HCT116 (cell line): Measurements from ENCODE around the gene YWHAG. TPM values are rescaled to one million over a fixed set of nuclear protein-coding genes. Genes with fewer than 3 reads are reported as not detected.

Source experiments
- ATAC-seq: fragments of 200-7000 bp; cut with Tn5 transposase; 2 replicates; pipeline ENCODE4 v1.9.1; 2020; ENCODE audit warnings: mild to moderate bottlenecking, moderate library complexity
- BruUV-seq: library from RNA; stranded (reverse); fragments of 400-500 nt; replicated peaks from 2 replicates; lab custom pipeline; 2021; lab: Mats Ljungman, UMichigan
- CTCF ChIA-PET: fragments of 300-600 bp; sonication (Branson Sonifier 250); formaldehyde crosslinking; loops from one replicate; lab custom pipeline; 2021; ENCODE audit warnings: antibody characterized with exemption; lab: Charles Lee
- POLR2A ChIA-PET: fragments of 300-600, 350-600 bp; sonication (Branson Sonifier 250); formaldehyde crosslinking; loops from one replicate; lab custom pipeline; 2021; ENCODE audit warnings: antibody characterized with exemption; lab: Charles Lee
- RAD21 ChIA-PET, 2 experiments: fragments of 300-600 bp; sonication (Branson Sonifier 250); formaldehyde crosslinking; loops; one replicate each; lab custom pipeline; 2023; ENCODE audit warnings: low total read pairs in 2 of 2; ENCODE audit not compliant: uncharacterized antibody in 2 of 2, unreplicated experiment in 2 of 2, low non-redundant PET in 1 of 2; lab: Charles Lee
- DNase-seq: peaks from one replicate; pipeline ENCODE4 v3.0.0-alpha.2; 2010; ENCODE audit warnings: low read depth, low spot score
- H2AFZ ChIP-seq: fragments of 200-600 bp; shearing (Covaris generic), sonication (generic); 2 replicates; pipeline ENCODE4 v1.6.1; 2017; ENCODE audit warnings: low read depth, mixed run types, mixed read lengths, antibody characterized with exemption, low read length; ENCODE audit not compliant: poor library complexity, severe bottlenecking
- H3K27ac ChIP-seq: 2 replicates; pipeline ENCODE4 v1.5.1; 2012; ENCODE audit warnings: low read depth, low read length
- H3K27me3 ChIP-seq: fragments of 200-600 bp; sonication (generic); 2 replicates; pipeline ENCODE4 v1.6.1; 2016; ENCODE audit warnings: mixed run types, low read length, mixed read lengths; ENCODE audit not compliant: insufficient read depth
- H3K36me3 ChIP-seq, 2 experiments: fragments of 200-500 bp in 1 of 2; fragments of 200-600 bp in 1 of 2; sonication (Bioruptor generic) in 1 of 2; sonication (generic) in 1 of 2; 2 replicates each; pipeline versions ENCODE4 v1.5.1 to v1.6.1; 2014 to 2016; ENCODE audit warnings: low read length in 2 of 2, inconsistent platforms in 1 of 2, mixed read lengths in 1 of 2, mixed run types in 1 of 2; ENCODE audit not compliant: insufficient read depth in 2 of 2, control insufficient read depth in 1 of 2
- H3K4me1 ChIP-seq, 2 experiments: fragments of 200-600 bp in 1 of 2; sonication (generic) in 1 of 2; 2 replicates each; pipeline versions ENCODE4 v1.5.1 to v1.6.1; 2012 to 2017; ENCODE audit warnings: low read length in 2 of 2, inconsistent platforms in 1 of 2, mild to moderate bottlenecking in 1 of 2, mixed read lengths in 1 of 2, mixed run types in 1 of 2, moderate library complexity in 1 of 2; ENCODE audit not compliant: insufficient read depth in 2 of 2, control insufficient read depth in 1 of 2
- H3K4me2 ChIP-seq: fragments of 200-600 bp; sonication (generic); 2 replicates; pipeline ENCODE4 v1.6.1; 2017; ENCODE audit warnings: mixed run types, low read length, mixed read lengths
- H3K4me3 ChIP-seq, 2 experiments: fragments of 200-600 bp in 1 of 2; sonication (generic) in 1 of 2; replicated peaks in 1 of 2; 2 replicates each; pipeline ENCODE4 v1.5.1; 2011 to 2016; ENCODE audit warnings: low read length in 2 of 2, control low read depth in 1 of 2, low read depth in 1 of 2, mild to moderate bottlenecking in 1 of 2, mixed read lengths in 1 of 2, mixed run types in 1 of 2
- H3K79me2 ChIP-seq: fragments of 200-600 bp; sonication (generic); 2 replicates; pipeline ENCODE4 v1.6.1; 2017; ENCODE audit warnings: mild to moderate bottlenecking, mixed run types, low read length, moderate library complexity, mixed read lengths; ENCODE audit not compliant: insufficient read depth
- H3K9ac ChIP-seq: fragments of 200-600 bp; sonication (generic); 2 replicates; pipeline ENCODE4 v1.6.1; 2016; ENCODE audit warnings: low read length, mixed read lengths
- H3K9me2 ChIP-seq: fragments of 200-600 bp; sonication (generic), shearing (Covaris generic); 2 replicates; pipeline ENCODE4 v1.6.1; 2017; ENCODE audit warnings: mixed run types, mild to moderate bottlenecking, moderate library complexity; ENCODE audit not compliant: insufficient read depth
- H3K9me3 ChIP-seq, 2 experiments: fragments of 200-500 bp in 1 of 2; fragments of 200-600 bp in 1 of 2; sonication (Bioruptor generic) in 1 of 2; sonication (generic) in 1 of 2; 2 replicates each; pipeline ENCODE4 v1.6.1; 2014 to 2017; ENCODE audit warnings: low read length in 2 of 2, mixed read lengths in 2 of 2, inconsistent platforms in 1 of 2, low read depth in 1 of 2, mild to moderate bottlenecking in 1 of 2, mixed run types in 1 of 2, moderate library complexity in 1 of 2; ENCODE audit not compliant: control insufficient read depth in 1 of 2, insufficient read depth in 1 of 2
- H4K20me1 ChIP-seq: fragments of 200-600 bp; sonication (generic), shearing (Covaris generic); 2 replicates; pipeline ENCODE4 v1.6.1; 2017; ENCODE audit warnings: mixed run types, mild to moderate bottlenecking, moderate library complexity; ENCODE audit not compliant: insufficient read depth
- CBX3 ChIP-seq: IDR thresholded peaks from 2 replicates; pipeline ENCODE4 v1.6.1; 2012; ENCODE audit warnings: low read depth
- ELF1 ChIP-seq: IDR thresholded peaks from 2 replicates; pipeline ENCODE4 v1.6.1; 2012; ENCODE audit warnings: low read depth, borderline replicate concordance
- EZH2 ChIP-seq: fragments of 200-600 bp; sonication (generic); IDR thresholded peaks from 2 replicates; pipeline ENCODE4 v1.6.1; 2017; ENCODE audit warnings: antibody characterized with exemption, mixed run types
- POLR2A ChIP-seq: IDR thresholded peaks from 2 replicates; pipeline ENCODE4 v1.7.0; 2011; ENCODE audit warnings: borderline replicate concordance; ENCODE audit not compliant: insufficient read depth, insufficient read length; ENCODE audit errors: extremely low read depth
- REST ChIP-seq: IDR thresholded peaks from 2 replicates; pipeline ENCODE4 v1.6.1; 2012; ENCODE audit warnings: low read depth
- SRF ChIP-seq: IDR thresholded peaks from 2 replicates; pipeline ENCODE4 v1.6.1; 2012; ENCODE audit warnings: low read depth
- ZFX ChIP-seq: fragments of 450-650 bp; IDR thresholded peaks from 2 replicates; pipeline ENCODE4 v1.6.1; 2017
- intact Hi-C: fragments of 100-400 bp; cut with micrococcal nuclease; formaldehyde crosslinking; loops from 2 replicates; pipeline ENCODE4 v1.10.0; 2022
- total RNA-seq: library from RNA; stranded (reverse); gene quantifications from one replicate; pipeline ENCODE4 v1.2.1, GENCODE V29; 2021; ENCODE audit not compliant: unreplicated experiment

Gene YWHAG
- total RNA-seq, 1 experiment from 2014 or later, result 170 TPM

- H3K4me1 ChIP-seq, result peaks cover 23 to 51% of the 10 kb centered on the region in 2 experiments
- H3K79me2 ChIP-seq, result peaks cover 62% of the 10 kb centered on the region
- POLR2A ChIA-PET, result no interaction called here
- no peak for DNase-seq
- H3K36me3 ChIP-seq, result peaks cover 11 to 43% of the 10 kb centered on the region in 2 experiments
- no peak for TF ChIP-seq POLR2A
- TF ChIP-seq SRF, result no peak
- no peak for TF ChIP-seq ZFX
- CTCF ChIA-PET, result no interaction called here
- no peak for ATAC-seq
- H3K9me2 ChIP-seq, result no peaks in the 10 kb centered on the region
- peak overlapping the region; percentile 85 for H3K4me2 ChIP-seq
- TSS peak; percentile 61 for BruUV-seq
- no peaks in the 10 kb centered on the region for H3K27me3 ChIP-seq
- H3K9ac ChIP-seq, result peak overlapping the region; percentile 99
- no peak overlapping the region for H2AFZ ChIP-seq
- H4K20me1 ChIP-seq, result peaks cover 45% of the 10 kb centered on the region; the same call in 1 of the 2 replicates
- RAD21 ChIA-PET, result no interaction called here
- intact Hi-C loops, result no loop called here
- H3K9me3 ChIP-seq, result no peaks in the 10 kb centered on the region
- peak overlapping the region; percentile 78 to 98 for H3K4me3 ChIP-seq
- H3K27ac ChIP-seq, result peak overlapping the region; percentile 84; the same call in 1 of the 2 replicates
These were observed 1.2 kb downstream of the YWHAG start for GRCh38 chr7:76357475-76358010.

GRCh38 chr7:76356823-76357222 lies 2.0 kb downstream of the YWHAG start:
- Histone ChIP-seq H3K4me2 (peak overlapping the region; percentile 85), H3K4me1 (peaks cover 23 to 56% of the 10 kb centered on the region in 2 experiments), H3K79me2 (peaks cover 69% of the 10 kb centered on the region), H4K20me1 (peaks cover 51% of the 10 kb centered on the region; the same call in 1 of the 2 replicates), H3K9me3 (no peaks in the 10 kb centered on the region), H3K27me3 (no peaks in the 10 kb centered on the region), H3K36me3 (peaks cover 11 to 48% of the 10 kb centered on the region in 2 experiments), H3K4me3 (peak overlapping the region in 1 of 2 experiments; percentile 98; a peak in 1 of 4 replicates), H3K9me2 (no peaks in the 10 kb centered on the region), H3K27ac (no peak overlapping the region), H3K9ac (peak overlapping the region; percentile 99), H2AFZ (no peak overlapping the region)
- BruUV-seq, result no TSS peak
- TF ChIP-seq ZFX, result no peak
- TF ChIP-seq POLR2A, result no peak
- no peak for TF ChIP-seq EZH2
- TF ChIP-seq ELF1, result no peak
- TF ChIP-seq CBX3, result no peak
- TF ChIP-seq REST, result no peak
- DNase-seq (no peak), ATAC-seq (no peak)
- ChIA-PET RAD21 (no interaction called here), POLR2A (no interaction called here), CTCF (no interaction called here)
- intact Hi-C loops, result loop anchor here (1.0 kb wide), 1 partner anchor 9 kb away; no protein-coding TSS in a partner anchor
